Hematopoietic multipotent progenitor cell treated with erythropoietin and hydrocortisone succinate and interleukin-3 and kit ligand, for 15 days (in vitro differentiated cells): ENCODE results near the gene TRIM28.
"Not testable (repeated sequence)": the region's sequence is repeated elsewhere in the genome, so short reads cannot be mapped to it uniquely, and the experiment has no call there.

ENCODE experiments used
- DNase-seq: peaks from one replicate; pipeline ENCODE4 v3.0.0-alpha.2; 2015; ENCODE audit warnings: low spot score

The TRIM28 gene

DNA sequence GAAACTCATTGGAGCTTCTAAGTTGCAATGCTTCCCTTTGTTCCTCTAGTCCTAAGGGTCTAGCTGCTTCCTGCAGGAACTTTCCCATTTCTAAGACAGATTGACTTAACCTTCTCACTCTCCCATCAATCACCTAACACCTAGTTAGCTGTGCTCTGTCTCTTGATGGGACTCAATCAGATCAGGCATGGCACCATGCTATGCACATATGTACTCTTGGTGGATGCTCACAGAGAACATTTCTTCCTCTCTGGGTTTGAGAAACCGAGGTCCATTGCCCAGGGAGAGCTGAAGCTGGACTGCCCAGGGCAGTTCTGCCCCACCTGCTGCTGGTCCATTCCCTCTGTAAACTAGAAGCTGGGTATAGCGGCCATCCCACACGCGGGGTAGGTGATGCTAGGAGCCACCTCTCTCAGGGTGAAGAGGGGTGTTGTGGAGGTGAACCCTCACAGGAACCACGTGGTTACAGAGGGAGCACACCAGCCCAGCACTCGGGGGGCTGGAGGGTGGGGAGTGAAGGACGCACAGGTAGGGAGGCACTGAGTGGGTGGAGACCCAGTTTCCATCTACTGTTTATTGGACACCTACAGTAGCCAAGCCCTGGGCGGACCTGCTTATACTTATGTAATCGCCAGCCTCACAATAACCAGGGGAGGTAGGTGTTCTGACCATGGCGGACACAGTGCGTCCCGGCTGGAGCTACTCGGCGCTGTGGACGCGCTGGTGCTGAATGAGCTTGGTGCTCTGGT lies 17.7 kb downstream of the TRIM28 start:
- no peak for DNase-seq

DNA sequence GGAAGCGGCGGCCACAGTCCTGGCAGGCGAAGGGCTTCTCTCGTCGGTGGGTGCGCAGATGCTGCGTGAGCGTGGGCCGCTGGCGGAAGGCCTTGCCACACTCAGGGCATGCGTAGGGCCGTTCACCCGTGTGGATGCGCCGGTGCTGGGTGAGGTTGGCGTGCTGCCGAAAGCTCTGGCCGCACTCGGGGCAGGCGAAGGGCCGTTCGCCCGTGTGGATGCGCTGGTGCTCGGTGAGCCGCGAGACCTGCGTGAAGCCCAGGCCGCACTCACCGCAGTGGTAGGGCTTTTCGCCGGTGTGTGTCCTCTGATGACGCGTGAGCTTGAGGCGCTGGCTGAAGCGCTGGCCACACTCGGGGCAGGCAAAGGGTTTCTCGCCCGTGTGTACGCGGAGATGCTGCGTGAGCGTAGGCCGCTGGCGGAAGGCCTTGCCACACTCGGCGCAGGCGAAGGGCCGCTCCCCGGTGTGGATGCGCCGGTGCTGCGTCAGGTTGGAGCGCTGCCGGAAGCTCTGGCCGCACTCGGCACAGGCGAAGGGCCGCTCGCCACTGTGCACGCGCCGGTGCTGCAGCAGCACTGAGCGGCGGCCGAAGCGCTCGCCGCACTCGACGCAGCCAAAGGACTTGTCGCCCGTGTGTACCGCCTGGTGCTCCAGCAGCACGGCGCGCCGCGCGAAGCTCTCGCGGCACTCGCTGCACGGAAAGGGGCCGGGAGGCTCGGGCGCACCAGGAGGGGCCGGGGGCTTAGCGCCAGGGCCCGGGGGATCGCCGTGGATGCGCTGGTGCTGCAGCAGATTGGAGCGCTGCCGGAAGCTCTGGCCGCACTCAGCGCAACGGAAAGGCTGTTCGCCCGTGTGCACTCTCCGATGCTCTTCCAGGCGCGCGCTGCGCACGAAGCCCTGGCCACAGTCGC lies 18.5 kb downstream of the TRIM28 start:
- no peak for DNase-seq

DNA sequence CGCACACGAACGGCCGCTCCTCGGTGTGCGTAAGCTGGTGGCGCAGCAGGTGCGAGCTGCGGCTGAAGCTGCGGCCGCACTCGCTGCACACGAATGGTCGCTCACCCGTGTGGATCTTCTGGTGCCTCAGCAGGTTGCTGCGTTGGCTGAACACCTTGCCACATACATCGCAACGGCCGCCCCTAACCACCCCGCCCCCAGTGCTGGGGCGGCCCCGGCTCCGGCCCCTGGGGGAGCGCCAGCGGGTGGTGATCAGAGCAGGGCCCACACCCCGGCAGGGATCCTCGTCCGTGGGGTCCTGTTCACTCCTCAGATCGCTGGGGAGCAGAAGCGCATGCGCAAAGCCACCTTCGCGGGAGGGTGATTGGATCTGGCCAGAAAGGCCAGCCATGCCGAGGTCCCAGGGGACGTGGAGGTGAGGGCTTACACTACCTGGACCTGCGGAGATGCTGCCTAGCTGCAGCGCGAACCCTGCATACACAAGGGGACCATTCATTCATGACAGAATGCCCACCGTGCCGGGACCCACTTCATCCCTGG lies 19.2 kb downstream of the TRIM28 start:
- no peak for DNase-seq

DNA sequence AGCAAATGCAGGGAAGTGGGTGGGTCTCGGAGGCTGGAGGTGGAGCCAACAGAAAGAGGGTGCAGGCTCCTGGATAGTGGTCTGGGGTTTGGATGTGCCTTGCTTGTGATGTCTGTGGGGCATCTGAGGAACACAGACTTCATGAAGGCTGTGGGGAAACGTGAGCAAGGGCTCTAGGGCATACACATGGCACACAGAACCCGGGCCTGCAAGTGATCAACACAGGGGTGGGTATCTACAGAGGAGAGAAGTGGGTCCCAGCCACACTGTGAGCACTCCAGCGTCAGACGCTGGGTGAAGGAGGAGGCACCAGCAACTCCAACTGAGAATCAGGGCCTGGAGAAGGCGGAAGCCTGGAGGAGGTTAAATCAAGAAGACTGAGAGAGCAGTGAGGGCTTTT lies 20.0 kb downstream of the TRIM28 start:
- no peak for DNase-seq

DNA sequence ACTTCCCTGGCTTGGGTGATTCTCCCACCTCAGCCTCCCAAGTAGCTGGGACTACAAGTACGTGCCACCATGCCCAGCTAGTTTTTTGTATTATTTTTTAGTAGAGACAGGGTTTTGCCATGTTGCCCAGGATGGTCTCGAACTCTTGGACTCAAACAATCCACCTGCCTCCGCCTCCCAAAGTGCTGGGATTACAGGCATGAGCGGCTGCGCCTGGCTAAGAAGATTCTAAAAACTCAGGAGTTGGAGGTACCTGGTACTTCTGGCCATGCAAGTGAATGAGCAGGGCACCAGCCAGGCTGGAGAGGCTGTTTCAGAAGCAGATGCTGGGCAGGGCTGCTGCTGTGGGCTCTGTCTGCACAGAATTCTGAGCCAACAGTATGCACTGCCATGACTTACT lies 23.1 kb downstream of the TRIM28 start:
- DNase-seq = no peak

DNA sequence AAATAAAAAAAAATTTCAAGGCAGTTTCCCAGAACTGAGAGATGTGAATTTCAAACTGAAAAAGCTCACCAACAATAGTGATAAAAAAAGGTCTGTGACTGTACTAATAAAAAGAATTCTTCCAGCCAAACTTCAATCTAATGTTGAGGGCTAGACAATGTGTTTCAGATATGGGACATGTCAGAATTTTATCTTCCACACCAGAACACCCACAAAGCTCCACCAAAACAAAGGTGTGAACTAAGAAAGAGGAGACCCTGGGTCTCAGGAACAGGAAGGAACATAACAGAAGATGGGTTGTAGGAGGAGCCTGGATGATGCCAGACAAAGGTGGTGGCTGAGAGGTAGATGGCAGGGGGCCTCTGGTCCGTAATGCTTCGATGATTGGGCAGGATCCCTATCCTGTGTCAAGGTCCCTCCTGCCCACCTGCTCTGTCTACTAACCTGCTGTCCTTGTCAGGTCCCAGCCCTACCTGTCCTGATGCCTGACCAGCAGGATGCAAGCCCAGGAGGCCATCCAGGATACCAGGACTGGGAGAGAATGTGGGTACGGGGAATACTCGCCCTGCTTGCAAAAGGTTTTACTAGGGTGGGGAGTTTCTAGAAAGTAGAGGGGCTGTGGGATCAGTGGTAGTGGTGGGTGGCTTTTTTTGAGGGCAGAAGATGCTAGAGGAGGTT lies 24.7 kb downstream of the TRIM28 start:
- DNase-seq = no peak

DNA sequence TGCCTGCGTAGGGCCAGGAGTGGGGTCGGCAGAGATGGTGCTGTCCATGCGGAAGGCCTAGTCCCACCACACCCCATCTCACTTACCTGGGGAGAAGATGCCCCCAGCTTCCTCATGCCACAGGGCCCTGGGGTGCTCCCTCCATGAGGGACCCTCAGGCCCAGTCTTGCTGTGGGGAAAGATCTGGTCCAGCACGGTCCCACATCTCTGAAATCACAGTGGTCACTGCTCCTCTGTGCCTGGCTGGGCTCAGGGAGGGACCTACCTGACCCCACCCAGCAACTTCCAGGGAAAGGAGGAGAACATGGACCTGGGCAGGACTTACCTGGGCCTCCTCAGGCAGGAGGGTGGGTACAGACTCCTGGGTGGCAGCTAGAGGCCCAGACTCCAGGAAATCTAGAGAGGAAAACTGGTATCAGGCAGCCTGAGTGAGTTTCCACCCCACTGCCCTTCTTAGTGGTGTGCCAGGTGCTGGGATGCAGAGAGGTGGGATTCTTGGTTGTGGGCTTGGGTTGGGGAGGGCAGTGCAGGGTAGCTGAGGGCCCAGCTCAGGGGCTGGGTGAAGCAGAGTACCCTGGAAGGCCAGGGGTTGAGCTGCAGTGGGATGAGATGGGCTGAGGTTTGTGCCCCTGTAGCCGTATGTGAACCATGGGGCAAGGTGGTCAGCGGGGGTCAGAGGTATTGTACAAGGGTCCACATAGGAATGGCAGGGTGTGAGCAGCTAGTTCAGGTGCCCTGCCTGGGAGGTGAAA lies 25.5 kb downstream of the TRIM28 start:
- no peak for DNase-seq

DNA sequence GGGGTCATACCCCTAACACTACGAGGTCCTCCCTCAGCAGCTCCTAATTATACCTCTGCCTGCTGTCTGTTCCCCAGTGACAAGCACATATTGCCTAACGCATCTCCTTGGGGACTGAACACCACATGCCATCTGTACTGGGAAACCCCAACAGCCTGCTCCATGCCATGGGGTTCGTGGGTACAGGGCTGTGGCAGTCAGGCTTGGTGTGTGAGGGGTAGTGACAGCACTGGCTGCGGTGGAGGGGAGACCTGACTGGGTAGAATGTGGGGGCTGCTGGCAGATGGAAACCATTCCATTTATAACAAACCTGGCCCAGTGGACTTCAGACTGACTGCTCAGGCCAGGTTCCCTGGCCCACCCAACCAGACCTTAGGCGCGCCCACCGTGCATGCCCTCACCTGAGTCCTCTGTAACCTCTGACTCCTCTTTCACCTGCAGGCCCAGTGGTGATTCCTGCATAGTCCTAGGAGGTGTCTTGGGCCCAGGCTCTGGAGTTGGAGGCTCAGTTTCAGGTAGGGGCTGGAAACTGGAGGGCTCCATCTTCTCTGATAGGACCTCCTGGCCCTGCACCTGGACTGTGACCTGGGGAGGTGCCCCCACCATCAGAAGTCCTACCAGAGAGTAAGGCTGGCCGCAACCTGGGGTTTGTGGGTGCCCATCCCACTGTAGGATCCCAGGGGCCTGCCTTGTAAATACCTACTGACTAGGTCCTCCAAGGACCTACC lies 26.2 kb downstream of the TRIM28 start:
- no peak for DNase-seq

DNA sequence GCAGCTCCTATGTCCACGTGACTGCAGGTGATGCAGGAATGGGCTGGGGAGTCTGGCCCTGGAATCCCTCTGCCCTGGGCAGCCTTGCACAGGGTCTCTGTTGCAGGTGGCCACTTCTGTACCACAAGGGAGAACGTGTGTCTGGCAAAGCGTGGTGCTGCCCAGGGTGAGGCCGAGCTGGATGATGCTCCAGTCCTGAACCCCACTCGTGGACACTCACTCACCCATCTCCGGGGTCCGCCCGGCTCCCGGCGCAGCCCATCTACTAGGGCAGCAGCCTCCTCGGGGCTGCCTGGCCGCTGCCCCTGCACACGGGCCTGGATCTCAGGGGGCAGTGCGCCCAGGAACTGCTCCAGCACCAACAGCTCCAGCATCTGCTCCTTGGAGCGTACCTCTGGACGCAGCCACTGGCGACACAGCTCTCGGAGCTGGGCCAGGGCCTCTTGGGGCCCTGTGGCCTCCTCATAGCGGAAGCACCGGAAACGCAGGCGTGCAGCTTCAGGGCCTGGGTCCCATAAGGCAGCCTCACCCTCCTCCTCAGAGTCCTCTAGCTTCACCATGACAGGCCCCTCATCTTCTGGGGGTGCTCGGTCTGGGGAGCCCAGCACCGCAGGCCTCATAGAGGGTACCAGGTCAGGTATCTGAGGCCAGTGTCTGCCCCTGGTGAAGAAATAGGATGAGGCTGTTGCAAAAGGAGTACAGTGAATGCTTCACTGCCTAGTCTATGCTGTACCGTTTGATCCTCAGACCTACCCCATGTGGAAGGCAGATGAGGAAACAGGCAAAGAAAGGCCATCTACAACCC lies 27.1 kb downstream of the TRIM28 start:
- DNase-seq = no peak

DNA sequence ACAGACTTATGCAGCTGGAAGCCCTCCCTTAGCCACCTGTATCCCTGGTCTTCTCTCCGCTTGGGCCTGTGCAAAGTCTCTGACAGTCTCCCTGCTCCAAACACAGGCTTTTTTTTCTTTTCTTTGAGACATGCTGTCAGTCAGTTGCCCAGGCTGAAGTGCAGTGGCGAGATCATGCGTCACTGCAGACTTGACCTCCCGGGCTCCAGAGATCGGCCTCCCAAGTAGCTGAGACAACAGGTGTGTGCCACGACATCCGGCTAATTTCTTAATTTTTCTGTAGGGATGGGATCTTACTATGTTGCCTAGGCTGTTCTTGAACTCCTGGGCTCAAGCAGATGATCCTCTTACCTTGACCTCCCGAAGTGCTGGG lies 27.7 kb downstream of the TRIM28 start:
- no peak for DNase-seq

DNA sequence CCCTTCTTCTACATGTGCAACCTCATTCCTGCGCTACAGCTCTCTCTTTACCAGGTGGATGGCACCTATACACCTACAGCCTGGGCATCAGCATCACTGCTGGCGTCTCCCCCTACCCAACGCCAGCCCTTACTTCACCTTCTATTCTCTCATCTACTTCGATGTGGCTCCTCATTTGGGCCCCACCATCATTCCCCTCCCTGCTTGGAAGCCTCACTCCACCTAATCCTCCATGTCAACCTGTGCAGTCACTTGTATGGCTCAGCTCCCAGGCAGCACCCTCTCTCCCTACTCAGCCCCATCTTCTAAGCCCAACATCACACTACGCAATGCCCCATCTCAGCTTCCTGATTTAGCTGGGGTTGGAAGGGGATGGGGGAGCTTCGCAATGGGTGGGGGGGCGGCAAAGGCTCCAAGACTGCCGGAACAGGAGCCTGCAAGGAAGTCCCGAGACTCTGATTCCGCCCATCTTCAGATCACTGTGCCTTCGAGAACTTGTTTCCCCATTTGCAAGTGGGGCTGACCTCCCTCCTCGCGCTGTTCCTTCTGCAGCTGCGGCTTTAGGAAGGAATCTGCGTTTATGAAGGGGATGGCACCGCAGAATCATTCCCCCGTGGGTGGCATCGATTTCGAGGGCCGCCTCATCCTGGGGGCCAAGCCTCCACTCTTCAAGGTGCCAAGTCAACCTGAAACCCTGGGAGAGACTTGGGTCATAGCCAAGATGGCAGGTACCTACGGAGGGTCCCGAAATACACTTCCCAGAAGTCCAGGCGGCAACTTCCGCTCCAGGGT lies 28.4 kb downstream of the TRIM28 start:
- DNase-seq = no peak

DNA sequence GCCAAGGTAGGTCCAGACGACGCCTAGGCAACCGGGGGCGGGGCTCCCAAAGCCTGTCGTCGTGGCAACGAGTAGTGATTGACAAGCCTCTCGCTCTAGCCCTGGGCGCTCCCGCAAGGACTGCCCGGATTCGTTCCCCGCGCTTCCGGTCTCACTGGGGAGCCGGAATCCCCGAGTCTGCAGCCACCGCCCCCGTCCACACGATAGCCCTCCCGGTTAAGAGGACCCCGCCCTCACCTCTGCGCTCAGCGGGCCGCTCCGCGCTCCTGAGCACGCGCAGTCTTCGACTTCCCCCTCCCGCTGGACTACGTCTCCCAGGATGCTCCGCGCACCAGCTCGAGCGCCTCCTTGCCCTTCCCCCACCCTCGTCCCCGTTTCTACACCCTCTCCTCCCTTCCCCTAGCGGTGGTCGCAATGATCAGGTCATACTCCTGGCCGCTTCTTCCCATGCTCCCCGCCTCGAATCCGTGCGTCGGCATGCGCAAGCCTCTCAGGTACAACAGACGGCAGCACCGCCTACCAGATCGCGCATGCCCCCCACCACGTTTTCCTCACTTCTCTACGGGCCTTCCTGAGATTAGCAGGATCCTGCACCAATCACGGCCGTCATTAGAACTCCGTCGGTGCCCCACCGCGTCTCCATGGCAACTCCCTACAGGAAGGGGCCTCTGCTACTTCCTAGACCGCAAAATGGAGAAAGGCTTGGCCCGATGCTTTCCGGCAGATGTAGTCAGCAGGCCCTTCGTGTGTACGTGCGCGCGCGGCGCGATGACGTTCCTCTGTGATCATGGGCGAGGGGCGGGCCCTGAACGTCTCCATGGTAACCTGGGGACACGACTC lies 29.2 kb downstream of the TRIM28 start, which contains the start of gene MZF1:
Gene MZF1, minus strand, starts transcription at position 518 of the 840 bp plus-strand sequence. CDS start 1,946 bp downstream, outside the sequence.
- DNase-seq = peak; percentile 99

DNA sequence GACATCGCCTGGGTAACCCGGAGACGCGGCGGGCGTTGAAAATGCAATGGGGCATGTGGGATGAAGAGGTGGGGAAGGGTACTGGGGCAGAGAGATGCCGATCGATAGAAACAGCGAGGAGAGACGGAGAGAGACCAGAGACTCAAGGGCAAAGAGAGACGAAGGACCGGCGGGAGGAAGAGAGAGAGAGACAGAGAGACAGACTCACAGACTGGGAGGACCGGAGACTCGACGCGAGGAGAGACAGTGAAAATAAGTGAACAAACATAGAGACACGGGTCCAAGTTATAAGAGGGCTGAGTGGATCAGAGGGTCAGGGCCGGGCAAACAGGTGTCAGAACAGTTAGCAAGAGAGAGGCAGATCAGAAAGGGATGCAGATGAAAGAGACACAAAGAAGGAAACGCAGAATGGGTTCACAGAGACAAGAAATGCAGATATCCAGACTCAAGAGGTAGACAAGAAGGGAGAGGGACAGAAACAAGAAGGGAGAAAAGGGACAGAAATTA lies 29.8 kb downstream of the TRIM28 start:
- DNase-seq = no peak

DNA sequence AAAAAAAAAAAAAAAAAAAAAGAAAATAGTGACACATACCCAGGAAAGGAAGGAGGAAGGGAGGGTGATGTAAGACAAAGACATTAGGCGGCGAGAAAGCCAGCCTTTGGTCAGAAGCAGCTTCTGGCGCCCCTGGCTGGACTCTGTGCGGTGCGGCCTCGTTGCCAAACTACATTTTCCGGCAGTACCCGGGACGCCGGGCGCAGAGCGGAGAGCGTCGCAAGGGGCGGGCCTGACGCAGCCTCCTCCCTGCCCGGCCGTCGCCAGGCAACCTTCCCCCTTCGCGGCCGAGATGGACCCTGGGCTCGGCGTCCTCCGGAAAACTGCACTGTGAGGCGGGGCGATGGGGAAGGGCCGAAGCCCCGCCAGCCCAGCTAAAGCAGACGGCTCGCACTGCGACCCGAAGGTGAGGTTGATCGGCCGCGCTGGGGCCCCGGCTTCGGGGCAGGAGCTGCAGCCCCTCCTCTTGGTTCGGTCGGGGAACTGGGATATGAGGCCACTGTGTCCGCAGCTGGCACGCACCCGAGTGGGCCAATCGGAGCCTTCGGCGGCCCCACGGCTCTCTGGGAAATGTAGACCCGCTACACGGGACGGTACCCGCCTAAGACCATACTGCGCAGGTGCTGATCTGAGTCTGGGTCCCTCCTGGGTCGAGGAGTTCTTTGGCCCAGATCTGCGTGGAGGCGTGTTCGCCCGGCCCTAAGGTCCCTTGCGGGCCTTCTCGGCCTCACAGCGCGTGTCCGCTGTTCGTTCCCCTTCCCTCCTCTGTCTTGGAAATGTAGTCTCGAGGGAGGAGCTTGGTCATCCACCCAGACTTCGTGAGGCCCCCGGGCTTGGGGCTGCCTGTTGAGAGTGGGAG lies 31.5 kb downstream of the TRIM28 start:
- peak; percentile 86 for DNase-seq

DNA sequence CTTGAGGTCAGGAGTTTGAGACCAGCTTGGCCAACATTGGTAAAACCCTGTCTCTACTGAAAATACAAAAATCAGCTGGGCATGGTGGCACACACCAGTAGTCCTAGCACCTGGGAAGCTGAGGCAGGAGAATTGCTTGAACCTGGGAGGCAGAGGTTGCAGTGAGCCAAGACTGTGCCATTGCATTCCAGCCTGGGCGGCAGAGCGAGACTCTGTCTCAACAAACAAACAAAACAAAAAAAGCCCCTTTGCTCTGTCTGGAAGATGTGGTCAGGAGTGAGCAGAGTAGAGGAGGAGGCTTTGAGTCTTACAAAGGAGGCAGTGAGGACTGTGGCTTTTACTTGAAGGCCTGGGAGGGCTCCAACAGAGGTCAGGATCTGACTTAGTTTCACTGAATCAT lies 33.7 kb downstream of the TRIM28 start:
- DNase-seq = not testable (repeated sequence)

DNA sequence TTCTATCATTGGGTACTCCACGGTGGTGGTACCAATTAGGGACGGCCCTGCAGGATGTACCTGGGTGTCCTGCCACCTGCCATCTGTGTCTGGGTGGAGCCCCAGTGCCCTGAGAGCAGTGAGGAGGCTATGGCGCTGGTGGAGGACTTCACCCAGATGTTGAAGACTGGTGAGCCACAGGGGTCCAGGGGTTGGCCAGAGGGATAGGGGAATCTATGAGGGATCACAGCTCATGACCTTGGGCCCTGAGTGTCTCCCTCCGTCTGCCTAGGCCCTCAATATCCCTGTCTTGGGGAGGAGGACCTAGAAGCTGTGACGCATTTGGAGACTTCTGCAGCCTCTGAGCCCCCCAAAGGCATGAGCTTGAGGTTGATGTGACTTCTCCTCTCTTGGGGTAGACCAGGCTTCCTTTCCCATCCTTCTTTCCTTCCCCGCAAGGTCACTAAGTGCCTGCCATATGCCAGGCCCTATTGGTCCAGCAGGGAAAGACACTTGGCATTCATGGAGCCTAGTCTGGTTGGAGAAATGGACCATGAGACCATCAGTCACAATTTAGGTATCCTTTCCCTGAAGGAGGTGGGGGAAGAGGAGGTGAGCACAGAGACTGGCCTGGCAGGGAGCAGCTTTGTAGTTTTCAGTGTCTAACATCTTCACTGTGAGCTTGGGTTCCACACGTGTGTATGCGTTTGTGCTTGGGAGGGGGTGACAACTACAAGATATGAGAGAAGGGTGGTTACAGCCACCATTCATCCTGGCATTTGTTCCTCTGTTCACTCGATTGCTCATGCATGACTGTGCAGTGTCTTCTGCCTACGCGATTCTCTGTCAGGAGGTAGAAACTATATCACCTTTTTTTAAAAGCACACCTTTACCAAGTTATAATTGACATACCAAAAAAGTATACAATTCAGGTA lies 34.4 kb downstream of the TRIM28 start:
- DNase-seq = no peak
